K562 (cell line): ENCODE results near the gene DIAPH1. TPM values are rescaled to one million over a fixed set of nuclear protein-coding genes. Genes with fewer than 3 reads are reported as not detected.

ENCODE experiments used
- BRF1 ChIP-seq: IDR thresholded peaks from 3 replicates; pipeline ENCODE4 v1.6.1; 2011; ENCODE audit warnings: borderline replicate concordance, mild to moderate bottlenecking; ENCODE audit not compliant: insufficient read length; ENCODE audit errors: extremely low read depth
- CUX1 ChIP-seq: fragments of 200-800 bp; sonication (Bioruptor generic); IDR thresholded peaks from 2 replicates; pipeline ENCODE4 v1.6.1; 2016; ENCODE audit warnings: missing genetic modification characterization, missing compliant biosample characterization
- DDX20 ChIP-seq: fragments of 450-650 bp; IDR thresholded peaks from 2 replicates; pipeline ENCODE4 v1.6.1; 2016; ENCODE audit warnings: missing genetic modification characterization, low read depth, mild to moderate bottlenecking, missing compliant biosample characterization, moderate library complexity
- ILF3 ChIP-seq: fragments of 450-650 bp; IDR thresholded peaks from 2 replicates; pipeline ENCODE4 v1.6.1; 2018; ENCODE audit warnings: antibody characterized with exemption, mild to moderate bottlenecking, moderate library complexity, borderline replicate concordance
- ILK ChIP-seq: fragments of 450-650 bp; IDR thresholded peaks from 2 replicates; pipeline ENCODE4 v1.6.1; 2016; ENCODE audit warnings: missing genetic modification characterization, low read depth, mild to moderate bottlenecking, missing compliant biosample characterization, moderate library complexity, borderline replicate concordance
- JUN ChIP-seq, 2 experiments: sonication (generic) in 1 of 2; formaldehyde crosslinking in 1 of 2; IDR thresholded peaks; 2 replicates each; pipeline versions ENCODE4 v1.6.1 to v1.8.0; 2012 to 2022; ENCODE audit warnings: borderline replicate concordance in 2 of 2, mild to moderate bottlenecking in 2 of 2, improper control_type of control experiment in 1 of 2, low read depth in 1 of 2, low read length in 1 of 2, missing genetic modification reagents in 1 of 2
- LARP7 ChIP-seq: fragments of 450-650 bp; IDR thresholded peaks from 2 replicates; pipeline ENCODE4 v1.6.1; 2016
- NCOA6 ChIP-seq: fragments of 450-650 bp; IDR thresholded peaks from 2 replicates; pipeline ENCODE4 v1.6.1; 2017; ENCODE audit warnings: mild to moderate bottlenecking
- NELFE ChIP-seq: IDR thresholded peaks from 2 replicates; pipeline ENCODE4 v1.6.1; 2011; ENCODE audit warnings: mild to moderate bottlenecking; ENCODE audit not compliant: insufficient read depth, insufficient read length
- NR3C1 ChIP-seq: sonication (generic); formaldehyde crosslinking; IDR thresholded peaks from 2 replicates; pipeline ENCODE4 v1.8.1; 2022; ENCODE audit warnings: missing genetic modification reagents
- POLR2G ChIP-seq: fragments of 200-400 bp; formaldehyde crosslinking; IDR thresholded peaks from 2 replicates; pipeline ENCODE4 v1.6.1; 2017; ENCODE audit warnings: low read depth, mild to moderate bottlenecking, antibody characterized with exemption, low read length, moderate library complexity
- PRPF4 ChIP-seq: fragments of 200-400 bp; formaldehyde crosslinking; IDR thresholded peaks from one replicate; pipeline ENCODE4 v1.6.1; 2017; ENCODE audit warnings: low read length, low read depth, mild to moderate bottlenecking; ENCODE audit not compliant: insufficient read depth, poor library complexity, severe bottlenecking
- RCOR1 ChIP-seq, 2 experiments: IDR thresholded peaks; 2 replicates each; pipeline ENCODE4 v1.6.1; 2012; ENCODE audit warnings: low read depth in 2 of 2, low read length in 2 of 2, borderline replicate concordance in 1 of 2, improper control_type of control experiment in 1 of 2
- SOX6 ChIP-seq: fragments of 450-650 bp; IDR thresholded peaks from 2 replicates; pipeline ENCODE4 v1.6.1; 2014; ENCODE audit warnings: mild to moderate bottlenecking
- TAF7 ChIP-seq: fragments of 450-650 bp; IDR thresholded peaks from 2 replicates; pipeline ENCODE4 v1.6.1; 2016; ENCODE audit warnings: missing genetic modification characterization, missing compliant biosample characterization
- TEAD2 ChIP-seq: fragments of 450-650 bp; IDR thresholded peaks from 2 replicates; pipeline ENCODE4 v1.6.1; 2016; ENCODE audit warnings: missing genetic modification characterization, control low read depth, missing compliant biosample characterization
- THAP7 ChIP-seq: fragments of 250-450 bp; sonication (Bioruptor Pico); IDR thresholded peaks from 2 replicates; pipeline ENCODE4 v1.5.0; 2021
- WHSC1 ChIP-seq: IDR thresholded peaks from one replicate; pipeline ENCODE4 v1.6.1; 2012; ENCODE audit warnings: low read length, control low read depth, inconsistent platforms
- ZNF174 ChIP-seq: fragments of 250-450 bp; sonication (Bioruptor Pico); IDR thresholded peaks from 2 replicates; pipeline ENCODE4 v1.4.0; 2020; ENCODE audit warnings: mild to moderate bottlenecking
- ZNF263 ChIP-seq: sonication (generic); formaldehyde crosslinking; IDR thresholded peaks from 2 replicates; pipeline ENCODE4 v1.8.0; 2022; ENCODE audit warnings: mild to moderate bottlenecking, missing genetic modification reagents, borderline replicate concordance
- ZNF316 ChIP-seq: fragments of 450-650 bp; IDR thresholded peaks from 2 replicates; pipeline ENCODE4 v1.6.1; 2016
- ZNF696 ChIP-seq: fragments of 250-450 bp; sonication (Bioruptor Pico); conservative IDR thresholded peaks from 2 replicates; pipeline ENCODE4 v1.4.0; 2020; ENCODE audit warnings: mild to moderate bottlenecking, moderate library complexity
- polyA plus RNA-seq, 8 experiments: library from polyadenylated mRNA; depleted of rRNA in 4 of 8; stranded (reverse) in 5 of 8; unstranded in 3 of 8; fragments of >200 nt; fragmentation: Nextera tagmentation in 2 of 8; fragmentation: Illumina TruSeq in 1 of 8; extraction: Ambion mirVana in 2 of 8; extraction: Trizol in 1 of 8; gene quantifications; 2 replicates each; pipeline versions ENCODE4 v1.2.1 to v1.2.3, GENCODE V29; 2011 to 2014; ENCODE audit warnings: inconsistent platforms in 1 of 8, missing spikeins in 1 of 8
- total RNA-seq, 7 experiments: library from RNA; depleted of rRNA in 6 of 7; stranded (reverse); fragments of >200 nt in 6 of 7; fragmentation: Illumina TruSeq in 2 of 7; extraction: Trizol in 2 of 7; gene quantifications; 2 replicates each; pipeline versions ENCODE4 v1.2.1 to v1.2.3, GENCODE V29; 2011 to 2021; ENCODE audit warnings: low replicate concordance in 1 of 7

Gene DIAPH1
- total and polyA plus RNA-seq, 9 of the 15 experiments (the other 6 are each of a cell fraction or from before 2014, with no cell fraction given): 60.8 to 328 (median 97.8) TPM

GRCh38 chr5:141524604-141525597 is 93.9 kb downstream of the DIAPH1 start (continued):
- TF ChIP-seq ZNF174 (CRISPR knock-in tag): no peak
- no peak for TF ChIP-seq BRF1
- TF ChIP-seq ZNF696 (CRISPR knock-in tag): no peak
- TF ChIP-seq POLR2G: no peak
- TF ChIP-seq ZNF263 (CRISPR knock-in tag): peak; percentile 59; the same call in 1 of the 2 replicates
- 0 out of 2 replicates have a peak, but pooled peaks have one; percentile 44 for TF ChIP-seq TEAD2 (tag)
- no peak for TF ChIP-seq TAF7 (tag)
- no peak for TF ChIP-seq NR3C1 (CRISPR knock-in tag)
- 0 out of 2 replicates have a peak, but pooled peaks have one; percentile 25 for TF ChIP-seq SOX6
- no peak for TF ChIP-seq DDX20 (tag)
- no peak for TF ChIP-seq WHSC1
- TF ChIP-seq PRPF4: no peak
- no peak for TF ChIP-seq THAP7 (CRISPR knock-in tag)
- no peak for TF ChIP-seq CUX1 (CRISPR knock-in tag)
- no peak for TF ChIP-seq ILF3
- TF ChIP-seq ILK (tag): no peak
- TF ChIP-seq NELFE: no peak
- peak in 1 of 2 experiments; percentile 83; a peak in 2 of 4 replicates for TF ChIP-seq RCOR1 (IDR thresholded peaks at IDR 0.05; ENCODE audit: borderline replicate concordance in 1 of 2, low read depth in 2 of 2, low read length in 2 of 2)
- no peak for TF ChIP-seq ZNF316
- 0 out of 2 replicates have a peak, but pooled peaks have one; percentile 17 for TF ChIP-seq JUN (IDR thresholded peaks at IDR 0.05; ENCODE audit: borderline replicate concordance, low read depth, low read length)
- TF ChIP-seq JUN (CRISPR knock-in tag; IDR thresholded peaks at IDR 0.05; ENCODE audit: borderline replicate concordance): no peak
- TF ChIP-seq NCOA6: no peak
- no peak for TF ChIP-seq LARP7
